ENCODE results near the gene ESRRA. TPM values are rescaled to one million over a fixed set of nuclear protein-coding genes. Genes with fewer than 3 reads are reported as not detected.

Gene ESRRA
- total and polyA plus RNA-seq, 10 of the 15 experiments (the other 5 are each of a cell fraction or from before 2014, with no cell fraction given) = 0.32 to 48.9 (median 12.6) TPM

DNA sequence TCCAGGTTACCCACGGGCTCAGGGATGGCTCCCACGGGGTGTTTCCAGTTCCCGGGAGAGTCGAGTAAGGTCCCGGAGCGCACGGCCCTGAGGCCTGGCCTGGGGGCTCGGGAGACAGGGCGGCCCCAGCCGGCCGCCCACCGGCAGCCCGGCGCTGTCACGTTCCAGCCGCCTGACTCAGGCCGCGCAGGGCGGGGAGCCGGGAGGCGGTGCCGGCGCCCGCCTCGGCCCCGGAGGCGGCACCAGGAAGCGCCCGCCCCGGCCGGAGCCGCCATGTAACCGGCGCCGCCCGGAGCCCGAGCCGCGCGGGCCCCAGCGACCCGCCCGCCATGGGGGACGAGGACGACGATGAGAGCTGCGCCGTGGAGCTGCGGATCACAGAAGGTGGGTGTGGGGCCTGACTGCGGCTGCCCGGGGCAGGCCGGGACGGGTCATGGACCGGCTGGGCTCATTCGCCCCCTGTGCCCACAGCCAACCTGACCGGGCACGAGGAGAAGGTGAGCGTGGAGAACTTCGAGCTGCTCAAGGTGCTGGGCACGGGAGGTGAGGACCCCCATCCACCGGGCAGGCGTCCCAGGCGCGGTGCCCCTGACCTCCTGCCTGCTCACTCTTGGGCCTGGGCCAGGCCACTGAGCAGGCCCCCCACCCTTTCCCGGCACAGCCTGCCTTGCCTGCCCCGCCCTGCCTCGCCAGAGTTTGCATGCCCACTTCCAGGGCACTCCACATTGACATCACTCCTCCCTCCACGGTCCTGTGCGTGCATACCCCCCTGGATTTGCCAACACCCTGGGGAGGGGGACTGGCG is 53.8 kb downstream of the ESRRA start, which contains the start of gene RPS6KA4 (continued):
- TF ChIP-seq, protein P1, sequence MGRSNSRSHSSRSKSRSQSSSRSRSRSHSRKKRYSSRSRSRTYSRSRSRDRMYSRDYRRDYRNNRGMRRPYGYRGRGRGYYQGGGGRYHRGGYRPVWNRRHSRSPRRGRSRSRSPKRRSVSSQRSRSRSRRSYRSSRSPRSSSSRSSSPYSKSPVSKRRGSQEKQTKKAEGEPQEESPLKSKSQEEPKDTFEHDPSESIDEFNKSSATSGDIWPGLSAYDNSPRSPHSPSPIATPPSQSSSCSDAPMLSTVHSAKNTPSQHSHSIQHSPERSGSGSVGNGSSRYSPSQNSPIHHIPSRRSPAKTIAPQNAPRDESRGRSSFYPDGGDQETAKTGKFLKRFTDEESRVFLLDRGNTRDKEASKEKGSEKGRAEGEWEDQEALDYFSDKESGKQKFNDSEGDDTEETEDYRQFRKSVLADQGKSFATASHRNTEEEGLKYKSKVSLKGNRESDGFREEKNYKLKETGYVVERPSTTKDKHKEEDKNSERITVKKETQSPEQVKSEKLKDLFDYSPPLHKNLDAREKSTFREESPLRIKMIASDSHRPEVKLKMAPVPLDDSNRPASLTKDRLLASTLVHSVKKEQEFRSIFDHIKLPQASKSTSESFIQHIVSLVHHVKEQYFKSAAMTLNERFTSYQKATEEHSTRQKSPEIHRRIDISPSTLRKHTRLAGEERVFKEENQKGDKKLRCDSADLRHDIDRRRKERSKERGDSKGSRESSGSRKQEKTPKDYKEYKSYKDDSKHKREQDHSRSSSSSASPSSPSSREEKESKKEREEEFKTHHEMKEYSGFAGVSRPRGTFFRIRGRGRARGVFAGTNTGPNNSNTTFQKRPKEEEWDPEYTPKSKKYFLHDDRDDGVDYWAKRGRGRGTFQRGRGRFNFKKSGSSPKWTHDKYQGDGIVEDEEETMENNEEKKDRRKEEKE (IDR thresholded peaks at IDR 0.05) = no peak
- TF ChIP-seq KAT2A (conservative IDR thresholded peaks at IDR 0.05; ENCODE audit: control insufficient read depth, low read depth, low read length) (no peak), NFYB (IDR thresholded peaks at IDR 0.05; ENCODE audit: insufficient read depth, low read depth, low read length) (no peak), MEF2B (IDR thresholded peaks at IDR 0.05; ENCODE audit: partially characterized antibody, poor library complexity, severe bottlenecking) (no peak), RAD21 (IDR thresholded peaks at IDR 0.05; ENCODE audit: insufficient read depth, low read depth, low read length) (no peak), ESRRA (IDR thresholded peaks at IDR 0.05; ENCODE audit: low read length) (no peak), HDAC2 (IDR thresholded peaks at IDR 0.05) (no peak), ATF7 (IDR thresholded peaks at IDR 0.05; ENCODE audit: low read depth) (no peak), CBFB (IDR thresholded peaks at IDR 0.05; ENCODE audit: low read depth) (no peak), ZNF24 (IDR thresholded peaks at IDR 0.05) (no peak), SMAD1 (IDR thresholded peaks at IDR 0.05; ENCODE audit: low read depth, partially characterized antibody) (no peak), CHD4 (IDR thresholded peaks at IDR 0.05) (no peak), SP1 (IDR thresholded peaks at IDR 0.05; ENCODE audit: low read depth, low read length) (no peak), NBN (IDR thresholded peaks at IDR 0.05) (no peak), RB1 (IDR thresholded peaks at IDR 0.05; ENCODE audit: borderline replicate concordance) (peak; percentile 61; the same call in 1 of the 2 replicates), RBBP5 (conservative IDR thresholded peaks at IDR 0.05) (no peak), ZNF384 (IDR thresholded peaks at IDR 0.05; ENCODE audit: borderline replicate concordance, low read depth, low read length) (no peak), POU2F2 (IDR thresholded peaks at IDR 0.05; ENCODE audit: borderline replicate concordance, low read depth, low read length) (no peak), TAF1 (IDR thresholded peaks at IDR 0.05; ENCODE audit: borderline replicate concordance, low read depth, low read length) (no peak), YY1 (IDR thresholded peaks at IDR 0.05; ENCODE audit: low read depth, low read length) (peak; percentile 89), NR2F1 (conservative IDR thresholded peaks at IDR 0.05) (peak; percentile 49), BCL11A (IDR thresholded peaks at IDR 0.05; ENCODE audit: low read depth, low read length) (no peak), IKZF1 (conservative IDR thresholded peaks at IDR 0.05) (peak; percentile 83)
- TF ChIP-seq, protein P2, sequence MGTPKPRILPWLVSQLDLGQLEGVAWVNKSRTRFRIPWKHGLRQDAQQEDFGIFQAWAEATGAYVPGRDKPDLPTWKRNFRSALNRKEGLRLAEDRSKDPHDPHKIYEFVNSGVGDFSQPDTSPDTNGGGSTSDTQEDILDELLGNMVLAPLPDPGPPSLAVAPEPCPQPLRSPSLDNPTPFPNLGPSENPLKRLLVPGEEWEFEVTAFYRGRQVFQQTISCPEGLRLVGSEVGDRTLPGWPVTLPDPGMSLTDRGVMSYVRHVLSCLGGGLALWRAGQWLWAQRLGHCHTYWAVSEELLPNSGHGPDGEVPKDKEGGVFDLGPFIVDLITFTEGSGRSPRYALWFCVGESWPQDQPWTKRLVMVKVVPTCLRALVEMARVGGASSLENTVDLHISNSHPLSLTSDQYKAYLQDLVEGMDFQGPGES (IDR thresholded peaks at IDR 0.05) = no peak
- TF ChIP-seq, protein P3, sequence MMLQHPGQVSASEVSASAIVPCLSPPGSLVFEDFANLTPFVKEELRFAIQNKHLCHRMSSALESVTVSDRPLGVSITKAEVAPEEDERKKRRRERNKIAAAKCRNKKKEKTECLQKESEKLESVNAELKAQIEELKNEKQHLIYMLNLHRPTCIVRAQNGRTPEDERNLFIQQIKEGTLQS (IDR thresholded peaks at IDR 0.05; ENCODE audit: borderline replicate concordance, extremely low read depth, low read depth, low read length) = no peak
- TF ChIP-seq, protein P4, sequence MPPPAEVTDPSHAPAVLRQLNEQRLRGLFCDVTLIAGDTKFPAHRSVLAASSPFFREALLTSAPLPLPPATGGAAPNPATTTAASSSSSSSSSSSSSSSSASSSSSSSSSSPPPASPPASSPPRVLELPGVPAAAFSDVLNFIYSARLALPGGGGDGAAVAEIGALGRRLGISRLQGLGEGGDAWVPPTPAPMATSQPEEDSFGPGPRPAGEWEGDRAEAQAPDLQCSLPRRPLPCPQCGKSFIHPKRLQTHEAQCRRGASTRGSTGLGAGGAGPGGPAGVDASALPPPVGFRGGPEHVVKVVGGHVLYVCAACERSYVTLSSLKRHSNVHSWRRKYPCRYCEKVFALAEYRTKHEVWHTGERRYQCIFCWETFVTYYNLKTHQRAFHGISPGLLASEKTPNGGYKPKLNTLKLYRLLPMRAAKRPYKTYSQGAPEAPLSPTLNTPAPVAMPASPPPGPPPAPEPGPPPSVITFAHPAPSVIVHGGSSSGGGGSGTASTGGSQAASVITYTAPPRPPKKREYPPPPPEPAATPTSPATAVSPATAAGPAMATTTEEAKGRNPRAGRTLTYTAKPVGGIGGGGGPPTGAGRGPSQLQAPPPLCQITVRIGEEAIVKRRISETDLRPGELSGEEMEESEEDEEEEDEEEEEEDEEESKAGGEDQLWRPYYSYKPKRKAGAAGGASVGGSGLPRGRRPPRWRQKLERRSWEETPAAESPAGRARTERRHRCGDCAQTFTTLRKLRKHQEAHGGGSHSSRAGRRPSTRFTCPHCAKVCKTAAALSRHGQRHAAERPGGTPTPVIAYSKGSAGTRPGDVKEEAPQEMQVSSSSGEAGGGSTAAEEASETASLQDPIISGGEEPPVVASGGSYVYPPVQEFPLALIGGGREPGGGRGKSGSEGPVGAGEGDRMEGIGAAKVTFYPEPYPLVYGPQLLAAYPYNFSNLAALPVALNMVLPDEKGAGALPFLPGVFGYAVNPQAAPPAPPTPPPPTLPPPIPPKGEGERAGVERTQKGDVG (CRISPR knock-in tag; IDR thresholded peaks at IDR 0.05) = no peak
